K562 (cell line): Measurements from ENCODE around the gene GRIK1. TPM values are rescaled to one million over a fixed set of nuclear protein-coding genes. Genes with fewer than 3 reads are reported as not detected.

Experiments
- ATF3 ChIP-seq, 2 experiments: fragments of 450-650 bp in 1 of 2; sonication (generic) in 1 of 2; formaldehyde crosslinking in 1 of 2; IDR thresholded peaks in 1 of 2; conservative IDR thresholded peaks in 1 of 2; 2 replicates each; pipeline versions ENCODE4 v1.6.1 to v1.8.1; 2016 to 2023; ENCODE audit warnings: mild to moderate bottlenecking in 2 of 2, moderate library complexity in 2 of 2, inconsistent platforms in 1 of 2, missing genetic modification reagents in 1 of 2
- ELK3 ChIP-seq: fragments of 450-650 bp; formaldehyde crosslinking; IDR thresholded peaks from 2 replicates; pipeline ENCODE4 v1.4.0; 2020; ENCODE audit warnings: mild to moderate bottlenecking
- FOXM1 ChIP-seq, 2 experiments: fragments of 450-650 bp in 1 of 2; sonication (generic) in 1 of 2; formaldehyde crosslinking in 1 of 2; IDR thresholded peaks; 2 replicates each; pipeline versions ENCODE4 v1.6.1 to v1.9.0; 2017 to 2022; ENCODE audit warnings: low read depth in 2 of 2, mild to moderate bottlenecking in 2 of 2, missing genetic modification reagents in 1 of 2, moderate library complexity in 1 of 2
- GATAD2B ChIP-seq: fragments of 450-650 bp; IDR thresholded peaks from 2 replicates; pipeline ENCODE4 v1.6.1; 2017; ENCODE audit warnings: mild to moderate bottlenecking, borderline replicate concordance
- KAT2B ChIP-seq: IDR thresholded peaks from one replicate; pipeline ENCODE4 v1.6.1; 2012; ENCODE audit warnings: low read depth, mild to moderate bottlenecking, control low read depth, inconsistent platforms, low read length, moderate library complexity
- LEF1 ChIP-seq: fragments of 450-650 bp; IDR thresholded peaks from 2 replicates; pipeline ENCODE4 v1.6.1; 2016; ENCODE audit warnings: mild to moderate bottlenecking
- NCOA1 ChIP-seq: fragments of 450-650 bp; IDR thresholded peaks from 2 replicates; pipeline ENCODE4 v1.6.1; 2016; ENCODE audit warnings: low read depth
- NCOA2 ChIP-seq, 2 experiments: fragments of 450-650 bp; IDR thresholded peaks; 2 replicates each; pipeline ENCODE4 v1.6.1; 2018; ENCODE audit warnings: mild to moderate bottlenecking in 2 of 2, moderate library complexity in 1 of 2; ENCODE audit not compliant: partially characterized antibody in 2 of 2
- NFE2L1 ChIP-seq: fragments of 450-650 bp; IDR thresholded peaks from 2 replicates; pipeline ENCODE4 v1.6.1; 2016; ENCODE audit warnings: missing genetic modification characterization, low read depth, mild to moderate bottlenecking, missing compliant biosample characterization, moderate library complexity, borderline replicate concordance
- PBX2 ChIP-seq, 2 experiments: IDR thresholded peaks in 1 of 2; conservative IDR thresholded peaks in 1 of 2; 2 replicates each; pipeline ENCODE4 v1.6.1; 2016; ENCODE audit warnings: low read depth in 2 of 2, mild to moderate bottlenecking in 1 of 2, missing compliant biosample characterization in 1 of 2, missing genetic modification characterization in 1 of 2, moderate library complexity in 1 of 2
- PYGO2 ChIP-seq: fragments of 450-650 bp; IDR thresholded peaks from 2 replicates; pipeline ENCODE4 v1.6.1; 2016; ENCODE audit warnings: mild to moderate bottlenecking, missing genetic modification characterization, moderate library complexity, missing compliant biosample characterization
- RAD51 ChIP-seq: fragments of 450-650 bp; IDR thresholded peaks from 2 replicates; pipeline ENCODE4 v1.7.1; 2016; ENCODE audit warnings: low read depth, mild to moderate bottlenecking, borderline replicate concordance
- RB1 ChIP-seq: fragments of 450-650 bp; IDR thresholded peaks from 2 replicates; pipeline ENCODE4 v1.6.1; 2017; ENCODE audit warnings: low read depth, mild to moderate bottlenecking
- RBM39 ChIP-seq: fragments of 200-400 bp; formaldehyde crosslinking; optimal IDR thresholded peaks from 2 replicates; pipeline ENCODE3; 2018; ENCODE audit warnings: low read depth, low read length
- SNIP1 ChIP-seq: fragments of 450-650 bp; IDR thresholded peaks from 2 replicates; pipeline ENCODE4 v1.7.1; 2017; ENCODE audit warnings: low read depth, mild to moderate bottlenecking
- SP1 ChIP-seq: sonication (generic); formaldehyde crosslinking; IDR thresholded peaks from 2 replicates; pipeline ENCODE4 v1.8.1; 2022; ENCODE audit warnings: mild to moderate bottlenecking, missing genetic modification reagents
- SPI1 ChIP-seq: IDR thresholded peaks from 2 replicates; pipeline ENCODE4 v1.6.1; 2011; ENCODE audit warnings: low read depth, low read length, control low read depth, borderline replicate concordance
- STAT5A ChIP-seq: IDR thresholded peaks from 2 replicates; pipeline ENCODE4 v1.6.1; 2012; ENCODE audit warnings: low read length, inconsistent platforms, borderline replicate concordance
- TBP ChIP-seq: optimal IDR thresholded peaks from 2 replicates; pipeline ENCODE3; 2011; ENCODE audit warnings: low read depth, low read length, improper control_type of control experiment
- TCFL5 ChIP-seq: fragments of 250-450 bp; sonication (Bioruptor Pico); conservative IDR thresholded peaks from 2 replicates; pipeline ENCODE4 v1.6.1; 2021; ENCODE audit warnings: mild to moderate bottlenecking, moderate library complexity, matching md5 sums
- ZNF232 ChIP-seq: sonication (generic); formaldehyde crosslinking; IDR thresholded peaks from 2 replicates; pipeline ENCODE4 v1.8.0; 2022; ENCODE audit warnings: mild to moderate bottlenecking, missing genetic modification reagents
- ZNF76 ChIP-seq: fragments of 250-450 bp; sonication (Bioruptor Pico); IDR thresholded peaks from 2 replicates; pipeline ENCODE4 v1.4.0; 2020; ENCODE audit warnings: mild to moderate bottlenecking, moderate library complexity, borderline replicate concordance
- ZZZ3 ChIP-seq: fragments of 450-650 bp; IDR thresholded peaks from 2 replicates; pipeline ENCODE4 v1.6.1; 2016; ENCODE audit warnings: antibody characterized with exemption, mild to moderate bottlenecking, moderate library complexity
- polyA plus RNA-seq, 8 experiments: library from polyadenylated mRNA; depleted of rRNA in 4 of 8; stranded (reverse) in 5 of 8; unstranded in 3 of 8; fragments of >200 nt; fragmentation: Nextera tagmentation in 2 of 8; fragmentation: Illumina TruSeq in 1 of 8; extraction: Ambion mirVana in 2 of 8; extraction: Trizol in 1 of 8; gene quantifications; 2 replicates each; pipeline versions ENCODE4 v1.2.1 to v1.2.3, GENCODE V29; 2011 to 2014; ENCODE audit warnings: inconsistent platforms in 1 of 8, missing spikeins in 1 of 8
- total RNA-seq, 7 experiments: library from RNA; depleted of rRNA in 6 of 7; stranded (reverse); fragments of >200 nt in 6 of 7; fragmentation: Illumina TruSeq in 2 of 7; extraction: Trizol in 2 of 7; gene quantifications; 2 replicates each; pipeline versions ENCODE4 v1.2.1 to v1.2.3, GENCODE V29; 2011 to 2021; ENCODE audit warnings: low replicate concordance in 1 of 7

GRIK1 gene
- total and polyA plus RNA-seq, 9 of the 15 experiments (the other 6 are each of a cell fraction or from before 2014, with no cell fraction given): 0.17 to 2.8 (median 0.53) TPM

GRCh38 chr21:29647353-29647781 lies 292.4 kb downstream of the GRIK1 start (continued):
- TF ChIP-seq PBX2 (CRISPR knock-in tag; IDR thresholded peaks at IDR 0.05; ENCODE audit: low read depth) (no peak), PBX2 (tag; conservative IDR thresholded peaks at IDR 0.05; ENCODE audit: low read depth) (peak; percentile 76), LEF1 (peak; percentile 80), ZNF76 (CRISPR knock-in tag) (no peak), RBM39 (no peak), PYGO2 (peak; percentile 45), SNIP1 (0 out of 2 replicates have a peak, but pooled peaks have one; percentile 1), SP1 (CRISPR knock-in tag) (0 out of 2 replicates have a peak, but pooled peaks have one; percentile 40), NCOA2 (IDR thresholded peaks at IDR 0.05; ENCODE audit: partially characterized antibody in 2 of 2) (no peak), NCOA1 (peak; percentile 95), SPI1 (peak; percentile 47; the same call in 1 of the 2 replicates), KAT2B (no peak), ZZZ3 (no peak), STAT5A (peak; percentile 76), ELK3 (CRISPR knock-in tag) (no peak), ATF3 (IDR thresholded peaks at IDR 0.05) (peak; percentile 94), ATF3 (CRISPR knock-in tag; conservative IDR thresholded peaks at IDR 0.05) (0 out of 2 replicates have a peak, but pooled peaks have one; percentile 57), FOXM1 (IDR thresholded peaks at IDR 0.05; ENCODE audit: low read depth) (peak; percentile 68), FOXM1 (CRISPR knock-in tag; IDR thresholded peaks at IDR 0.05; ENCODE audit: low read depth) (no peak), RB1 (no peak), TCFL5 (CRISPR knock-in tag) (peak; percentile 45; the same call in 1 of the 2 replicates), RAD51 (no peak), ZNF232 (CRISPR knock-in tag) (no peak), GATAD2B (no peak), TBP (peak; percentile 68), NFE2L1 (no peak)
